Epithelial cell of esophagus (primary cell): ENCODE measurements around the gene ESR2.
A peak's percentile ranks its signal among the peaks of the same experiment; 100 is the strongest.
"Not testable (repeated sequence)": the region's sequence is repeated elsewhere in the genome, so short reads cannot be mapped to it uniquely, and the experiment has no call there.

Experiments
- DNase-seq: peaks from one replicate; pipeline ENCODE4 v3.0.0; 2010; ENCODE audit warnings: low read depth
- H3K4me3 ChIP-seq: 2 replicates; pipeline ENCODE4 v1.5.1; 2011; ENCODE audit warnings: mild to moderate bottlenecking, low read length, control low read depth
- CTCF ChIP-seq: IDR thresholded peaks from 2 replicates; pipeline ENCODE4 v1.5.1; 2011; ENCODE audit warnings: low read depth, mild to moderate bottlenecking, low read length, control low read depth, inconsistent platforms; ENCODE audit not compliant: insufficient read depth; ENCODE audit errors: missing control alignments

ESR2 gene

GRCh38 chr14:64137657-64138290 is 156.4 kb downstream of the ESR2 start:
- H3K4me3 ChIP-seq = no peak overlapping the region

GRCh38 chr14:64126548-64126947 is 167.6 kb downstream of the ESR2 start:
- H3K4me3 ChIP-seq = no peak overlapping the region
- DNase-seq = no peak
- no peak for TF ChIP-seq CTCF

More at GRCh38 chr14:64137657-64138290, 156.4 kb downstream of the ESR2 start:
- no peak for TF ChIP-seq CTCF
- DNase-seq = no peak

GRCh38 chr14:64125270-64125669 is 168.9 kb downstream of the ESR2 start:
- TF ChIP-seq CTCF = no peak
- H3K4me3 ChIP-seq = no peak overlapping the region
- DNase-seq = no peak

GRCh38 chr14:64123241-64123822 is 170.8 kb downstream of the ESR2 start:
- DNase-seq = no peak
- TF ChIP-seq CTCF = no peak
- H3K4me3 ChIP-seq = no peak overlapping the region

GRCh38 chr14:64119980-64120379 is 174.2 kb downstream of the ESR2 start:
- DNase-seq = no peak

GRCh38 chr14:64119500-64119899 is 174.7 kb downstream of the ESR2 start:
- no peak for DNase-seq
- TF ChIP-seq CTCF = no peak
- H3K4me3 ChIP-seq = no peak overlapping the region

More at GRCh38 chr14:64119980-64120379, 174.2 kb downstream of the ESR2 start:
- no peak for TF ChIP-seq CTCF
- no peak overlapping the region for H3K4me3 ChIP-seq

- H3K4me3 ChIP-seq = no peak overlapping the region
These were observed 175.3 kb downstream of the ESR2 start for GRCh38 chr14:64118892-64119291.

GRCh38 chr14:64118403-64118742 is 175.8 kb downstream of the ESR2 start:
- not testable (repeated sequence) for H3K4me3 ChIP-seq, DNase-seq

More at GRCh38 chr14:64118892-64119291, 175.3 kb downstream of the ESR2 start:
- peak; percentile 56 for DNase-seq
- TF ChIP-seq CTCF = no peak
